Measurements from ENCODE around the gene E2F3.

E2F3 gene

GRCh38 chr6:20468209-20468608, 66.5 kb downstream of the E2F3 start:
- Histone ChIP-seq H3K27ac (ENCODE audit: low read depth, low read length) (no peak overlapping the region), H3K27me3 (ENCODE audit: insufficient read depth, low read length) (no peaks in the 10 kb centered on the region), H3K4me1 (ENCODE audit: insufficient read depth, low read length) (peaks cover 33% of the 10 kb centered on the region; the same call in 1 of the 2 replicates), H3K36me3 (ENCODE audit: insufficient read depth, low read length) (peaks cover 10% of the 10 kb centered on the region; the same call in 1 of the 2 replicates), H3K4me3 (ENCODE audit: low read length) (no peak overlapping the region), H3K9me3 (ENCODE audit: insufficient read depth, low read depth, low read length) (no peaks in the 10 kb centered on the region), H3K9ac (ENCODE audit: low read depth, low read length) (no peak overlapping the region)
- 95% methylated on average over 7 of the region's 7 CpGs for WGBS

- WGBS: 98% methylated on average over 3 of the region's 3 CpGs
- peaks cover 11% of the 10 kb centered on the region; the same call in 1 of the 2 replicates for H3K4me1 ChIP-seq (ENCODE audit: insufficient read depth, low read length)
- no peaks in the 10 kb centered on the region for H3K27me3 ChIP-seq (ENCODE audit: insufficient read depth, low read length)
- H3K27ac ChIP-seq (ENCODE audit: low read depth, low read length): no peak overlapping the region
- H3K36me3 ChIP-seq (ENCODE audit: insufficient read depth, low read length): peaks cover 6% of the 10 kb centered on the region; the same call in 1 of the 2 replicates
- no peak overlapping the region for H3K4me3 ChIP-seq (ENCODE audit: low read length)
- no peaks in the 10 kb centered on the region for H3K9me3 ChIP-seq (ENCODE audit: insufficient read depth, low read depth, low read length)
- no peak overlapping the region for H3K9ac ChIP-seq (ENCODE audit: low read depth, low read length)
These were observed 71.1 kb downstream of the E2F3 start for GRCh38 chr6:20472748-20473147.

- Histone ChIP-seq H3K9ac (ENCODE audit: low read depth, low read length) (no peak overlapping the region), H3K36me3 (ENCODE audit: insufficient read depth, low read length) (0 out of 2 replicates have a peak, but pooled peaks cover 3% of the 10 kb centered on the region), H3K9me3 (ENCODE audit: insufficient read depth, low read depth, low read length) (no peaks in the 10 kb centered on the region), H3K27ac (ENCODE audit: low read depth, low read length) (no peak overlapping the region), H3K4me1 (ENCODE audit: insufficient read depth, low read length) (peaks cover 6% of the 10 kb centered on the region; the same call in 1 of the 2 replicates), H3K4me3 (ENCODE audit: low read length) (no peak overlapping the region), H3K27me3 (ENCODE audit: insufficient read depth, low read length) (no peaks in the 10 kb centered on the region)
- 84% methylated on average over 1 of the region's 1 CpG for WGBS
These were observed 71.8 kb downstream of the E2F3 start for GRCh38 chr6:20473518-20473917.

- Histone ChIP-seq H3K4me3 (ENCODE audit: low read length) (no peak overlapping the region), H3K9me3 (ENCODE audit: insufficient read depth, low read depth, low read length) (no peaks in the 10 kb centered on the region), H3K27ac (ENCODE audit: low read depth, low read length) (no peak overlapping the region), H3K9ac (ENCODE audit: low read depth, low read length) (no peak overlapping the region), H3K27me3 (ENCODE audit: insufficient read depth, low read length) (no peaks in the 10 kb centered on the region), H3K4me1 (ENCODE audit: insufficient read depth, low read length) (no peaks in the 10 kb centered on the region), H3K36me3 (ENCODE audit: insufficient read depth, low read length) (peaks cover 8% of the 10 kb centered on the region; the same call in 1 of the 2 replicates)
- 92% methylated on average over 7 of the region's 7 CpGs for WGBS
These were observed 73.3 kb downstream of the E2F3 start for GRCh38 chr6:20474874-20475542.

DNA sequence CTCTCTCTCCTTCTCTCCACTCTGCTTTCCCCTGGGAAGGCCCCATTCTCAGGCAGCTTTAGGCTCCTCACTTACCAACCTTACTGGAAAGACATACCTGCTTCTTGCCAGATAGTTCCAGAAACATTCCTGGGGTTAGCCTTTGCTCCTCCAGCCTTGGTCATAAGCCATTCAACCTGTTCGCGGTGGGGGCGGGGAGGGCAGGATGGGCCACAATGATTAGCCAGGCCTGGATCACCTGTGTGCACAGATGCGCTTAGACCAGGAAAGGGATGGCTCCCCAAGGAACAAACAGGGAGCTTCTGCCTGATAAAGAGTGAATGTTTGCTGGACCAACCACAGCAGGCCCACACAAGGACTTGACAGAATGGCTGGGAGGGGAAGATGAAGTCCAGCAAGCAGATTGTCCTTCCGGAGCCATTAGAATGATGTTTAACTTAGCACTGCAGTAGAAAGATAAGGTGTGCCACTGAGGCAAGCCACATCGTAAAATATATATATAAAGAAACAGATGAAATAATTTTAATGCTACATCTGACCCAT, 74.9 kb downstream of the E2F3 start:
- no peaks in the 10 kb centered on the region for H3K9me3 ChIP-seq (ENCODE audit: insufficient read depth, low read depth, low read length)
- H3K27me3 ChIP-seq (ENCODE audit: insufficient read depth, low read length): no peaks in the 10 kb centered on the region
- H3K4me1 ChIP-seq (ENCODE audit: insufficient read depth, low read length): no peaks in the 10 kb centered on the region
- H3K36me3 ChIP-seq (ENCODE audit: insufficient read depth, low read length): peaks cover 24% of the 10 kb centered on the region
- H3K27ac ChIP-seq (ENCODE audit: low read depth, low read length): no peak overlapping the region
- no peak overlapping the region for H3K9ac ChIP-seq (ENCODE audit: low read depth, low read length)
- WGBS: 94% methylated on average over 5 of the region's 6 CpGs
- H3K4me3 ChIP-seq (ENCODE audit: low read length): no peak overlapping the region

GRCh38 chr6:20477485-20477884, 75.8 kb downstream of the E2F3 start:
- Histone ChIP-seq H3K27ac (ENCODE audit: low read depth, low read length) (no peak overlapping the region), H3K4me1 (ENCODE audit: insufficient read depth, low read length) (no peaks in the 10 kb centered on the region; the same call in 1 of the 2 replicates), H3K9ac (ENCODE audit: low read depth, low read length) (no peak overlapping the region), H3K36me3 (ENCODE audit: insufficient read depth, low read length) (peaks cover 30% of the 10 kb centered on the region), H3K27me3 (ENCODE audit: insufficient read depth, low read length) (no peaks in the 10 kb centered on the region), H3K9me3 (ENCODE audit: insufficient read depth, low read depth, low read length) (no peaks in the 10 kb centered on the region), H3K4me3 (ENCODE audit: low read length) (no peak overlapping the region)
- WGBS: 98% methylated on average over 2 of the region's 2 CpGs

GRCh38 chr6:20479060-20479459, 77.4 kb downstream of the E2F3 start:
- H3K27ac ChIP-seq (ENCODE audit: low read depth, low read length): no peak overlapping the region
- 96% methylated on average over 4 of the region's 5 CpGs for WGBS
- H3K4me1 ChIP-seq (ENCODE audit: insufficient read depth, low read length): peaks cover 12% of the 10 kb centered on the region; the same call in 1 of the 2 replicates
- no peak overlapping the region for H3K4me3 ChIP-seq (ENCODE audit: low read length)
- H3K27me3 ChIP-seq (ENCODE audit: insufficient read depth, low read length): no peaks in the 10 kb centered on the region
- H3K9ac ChIP-seq (ENCODE audit: low read depth, low read length): no peak overlapping the region
- H3K9me3 ChIP-seq (ENCODE audit: insufficient read depth, low read depth, low read length): no peaks in the 10 kb centered on the region
- H3K36me3 ChIP-seq (ENCODE audit: insufficient read depth, low read length): peaks cover 46% of the 10 kb centered on the region

DNA sequence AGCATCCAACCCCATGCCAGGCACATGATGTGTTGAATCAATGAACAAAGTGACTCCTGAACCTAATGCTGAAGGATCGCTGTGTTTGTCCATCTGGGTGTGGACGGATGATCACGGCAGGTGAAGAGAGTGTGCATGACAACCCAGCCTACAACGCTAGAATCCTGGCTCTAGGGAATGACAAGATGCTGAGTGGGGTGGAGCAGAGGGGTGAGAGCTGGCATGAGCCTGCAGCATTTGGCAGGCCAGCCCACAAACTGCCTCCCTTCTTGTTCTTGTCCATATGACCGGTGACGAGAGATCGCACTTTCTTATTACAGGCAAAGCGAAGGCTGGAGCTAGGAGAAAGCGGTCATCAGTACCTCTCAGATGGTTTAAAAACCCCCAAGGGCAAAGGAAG, 77.8 kb downstream of the E2F3 start:
- H3K4me1 ChIP-seq (ENCODE audit: insufficient read depth, low read length): peaks cover 15% of the 10 kb centered on the region; the same call in 1 of the 2 replicates
- no peaks in the 10 kb centered on the region for H3K27me3 ChIP-seq (ENCODE audit: insufficient read depth, low read length)
- H3K9ac ChIP-seq (ENCODE audit: low read depth, low read length): no peak overlapping the region
- no peak overlapping the region for H3K4me3 ChIP-seq (ENCODE audit: low read length)
- WGBS: 97% methylated on average over 9 of the region's 9 CpGs
- H3K27ac ChIP-seq (ENCODE audit: low read depth, low read length): no peak overlapping the region
- H3K9me3 ChIP-seq (ENCODE audit: insufficient read depth, low read depth, low read length): no peaks in the 10 kb centered on the region
- peaks cover 51% of the 10 kb centered on the region for H3K36me3 ChIP-seq (ENCODE audit: insufficient read depth, low read length)

DNA sequence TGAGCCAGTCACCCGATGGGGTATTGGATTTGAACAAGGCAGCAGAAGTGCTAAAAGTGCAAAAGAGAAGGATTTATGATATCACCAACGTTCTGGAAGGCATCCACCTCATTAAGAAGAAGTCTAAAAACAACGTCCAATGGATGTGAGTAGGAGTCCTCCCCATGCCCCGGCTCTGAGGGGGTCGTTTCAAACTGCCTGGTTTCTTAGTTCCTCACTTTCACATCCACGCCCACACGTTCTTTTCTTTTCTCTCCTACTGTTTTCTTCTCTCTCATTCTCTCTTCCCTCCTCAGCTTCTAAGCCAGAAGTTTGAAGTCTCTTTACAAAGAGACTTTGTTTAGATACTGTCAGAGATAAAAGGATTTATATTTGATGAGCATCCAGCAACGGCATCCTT, 79.6 kb downstream of the E2F3 start:
- Histone ChIP-seq H3K9ac (ENCODE audit: low read depth, low read length) (no peak overlapping the region), H3K27ac (ENCODE audit: low read depth, low read length) (no peak overlapping the region), H3K4me1 (ENCODE audit: insufficient read depth, low read length) (peaks cover 15% of the 10 kb centered on the region; the same call in 1 of the 2 replicates), H3K27me3 (ENCODE audit: insufficient read depth, low read length) (no peaks in the 10 kb centered on the region), H3K4me3 (ENCODE audit: low read length) (no peak overlapping the region), H3K36me3 (ENCODE audit: insufficient read depth, low read length) (peaks cover 67% of the 10 kb centered on the region), H3K9me3 (ENCODE audit: insufficient read depth, low read depth, low read length) (no peaks in the 10 kb centered on the region)
- 90% methylated on average over 8 of the region's 8 CpGs for WGBS

DNA sequence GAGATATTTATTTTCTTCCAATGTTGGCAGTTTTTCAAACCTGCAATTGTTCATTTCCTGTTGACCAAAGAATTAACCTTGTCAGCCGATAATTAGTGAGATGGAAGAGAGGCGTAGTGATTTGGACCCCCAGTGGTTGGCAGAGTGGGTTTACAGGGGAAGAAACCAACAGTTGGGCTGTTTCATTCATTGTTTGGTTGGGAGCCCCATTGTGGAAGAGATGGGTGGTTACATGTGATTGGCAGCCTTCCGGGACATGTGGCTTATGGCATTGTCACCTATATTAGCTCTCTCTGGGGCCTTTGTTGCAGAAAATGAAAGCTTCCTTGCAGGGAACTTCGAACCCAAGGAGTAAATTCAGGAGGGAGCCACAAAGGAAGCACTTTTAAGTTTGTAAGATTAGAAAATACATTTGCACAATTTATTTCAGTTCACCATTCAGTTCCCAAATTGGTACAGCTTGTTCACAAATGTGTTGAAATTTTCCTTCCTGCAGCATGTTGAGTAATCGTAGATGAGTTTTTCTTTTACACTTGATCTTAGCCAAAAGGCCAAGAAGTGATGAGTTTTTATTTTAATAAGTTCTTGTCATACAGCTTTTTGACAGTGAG, 82.3 kb downstream of the E2F3 start:
- H3K9me3 ChIP-seq (ENCODE audit: insufficient read depth, low read depth, low read length): no peaks in the 10 kb centered on the region
- H3K27ac ChIP-seq (ENCODE audit: low read depth, low read length): peak overlapping the region; percentile 45; the same call in 1 of the 2 replicates
- H3K9ac ChIP-seq (ENCODE audit: low read depth, low read length): no peak overlapping the region
- WGBS: 85% methylated on average over 5 of the region's 5 CpGs
- no peak overlapping the region for H3K4me3 ChIP-seq (ENCODE audit: low read length)
- no peaks in the 10 kb centered on the region for H3K27me3 ChIP-seq (ENCODE audit: insufficient read depth, low read length)
- H3K36me3 ChIP-seq (ENCODE audit: insufficient read depth, low read length): peaks cover 94% of the 10 kb centered on the region
- H3K4me1 ChIP-seq (ENCODE audit: insufficient read depth, low read length): peaks cover 15% of the 10 kb centered on the region; the same call in 1 of the 2 replicates

GRCh38 chr6:20486641-20487040, 85.0 kb downstream of the E2F3 start:
- H3K9ac ChIP-seq (ENCODE audit: low read depth, low read length): no peak overlapping the region
- peaks cover 15% of the 10 kb centered on the region; the same call in 1 of the 2 replicates for H3K4me1 ChIP-seq (ENCODE audit: insufficient read depth, low read length)
- H3K27me3 ChIP-seq (ENCODE audit: insufficient read depth, low read length): no peaks in the 10 kb centered on the region
- peaks cover 95% of the 10 kb centered on the region for H3K36me3 ChIP-seq (ENCODE audit: insufficient read depth, low read length)
- no peak overlapping the region for H3K27ac ChIP-seq (ENCODE audit: low read depth, low read length)
- H3K9me3 ChIP-seq (ENCODE audit: insufficient read depth, low read depth, low read length): no peaks in the 10 kb centered on the region
- no peak overlapping the region for H3K4me3 ChIP-seq (ENCODE audit: low read length)
- 96% methylated on average over 4 of the region's 4 CpGs for WGBS

Measured in HUES64 (cell line).